ENCODE measurements around the gene C16orf74. TPM values are rescaled to one million over a fixed set of nuclear protein-coding genes. Genes with fewer than 3 reads are reported as not detected.
A peak's percentile ranks its signal among the peaks of the same experiment; 100 is the strongest.

C16orf74 gene
- total RNA-seq, 1 donor from 2014 or later, result 20.2 TPM

DNA sequence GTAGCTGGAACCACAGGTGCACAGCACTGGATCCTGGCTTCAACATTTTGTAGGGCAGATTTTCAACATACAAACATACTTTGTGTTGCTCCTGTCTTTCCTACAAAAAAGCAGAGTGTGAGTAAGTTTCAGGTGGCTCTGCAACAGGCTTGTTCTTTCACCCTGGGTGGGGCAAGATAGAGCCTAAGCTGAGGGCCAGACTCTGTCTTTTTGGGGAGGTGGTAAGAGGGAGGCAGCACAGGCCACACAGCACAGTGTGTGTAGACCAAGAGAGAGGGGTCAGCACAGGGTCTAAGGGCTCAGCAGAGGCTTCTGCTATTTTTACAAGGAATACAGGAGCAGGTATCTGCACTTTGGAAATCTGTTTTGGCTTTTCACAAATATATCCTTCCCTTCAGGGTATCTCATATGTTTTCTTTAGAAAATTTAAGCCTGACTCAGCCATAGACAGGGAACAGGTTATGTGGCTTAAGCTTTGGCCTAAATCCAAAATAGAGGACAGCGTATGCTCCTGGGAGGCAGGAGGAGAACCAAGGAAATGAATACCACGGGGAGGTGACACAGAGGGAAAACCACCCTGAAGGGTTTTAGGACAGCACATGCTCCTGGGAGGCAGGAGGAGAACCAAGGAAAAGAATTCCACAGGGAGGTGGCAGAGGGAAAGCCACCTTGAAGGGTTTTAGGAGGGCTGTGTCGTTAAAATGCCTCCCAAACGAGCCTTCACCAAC is 26.9 kb upstream of the C16orf74 start:
- DNase-seq (ENCODE audit: extremely low read depth, low read depth, low spot score), result no peak

DNA sequence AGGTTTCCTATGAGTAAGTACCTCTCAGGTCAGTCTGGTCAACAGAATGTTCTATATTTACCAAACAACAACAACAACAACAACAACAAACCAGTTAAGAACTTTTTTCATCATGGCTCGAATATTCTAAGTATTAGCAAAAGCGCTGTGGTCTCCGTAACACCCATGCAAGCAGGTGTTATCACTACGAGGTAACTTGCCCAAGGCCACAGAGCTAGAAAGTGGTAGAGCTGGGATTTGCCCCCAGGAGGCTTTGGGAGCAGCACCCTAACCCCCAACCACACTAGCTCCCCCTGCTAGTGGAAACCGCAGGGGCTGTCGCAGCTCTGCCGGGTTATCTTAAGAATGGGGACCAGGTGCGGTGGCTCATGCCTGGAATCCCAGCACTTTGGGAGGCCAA is 23.9 kb upstream of the C16orf74 start:
- no peak for DNase-seq (ENCODE audit: extremely low read depth, low read depth, low spot score)

DNA sequence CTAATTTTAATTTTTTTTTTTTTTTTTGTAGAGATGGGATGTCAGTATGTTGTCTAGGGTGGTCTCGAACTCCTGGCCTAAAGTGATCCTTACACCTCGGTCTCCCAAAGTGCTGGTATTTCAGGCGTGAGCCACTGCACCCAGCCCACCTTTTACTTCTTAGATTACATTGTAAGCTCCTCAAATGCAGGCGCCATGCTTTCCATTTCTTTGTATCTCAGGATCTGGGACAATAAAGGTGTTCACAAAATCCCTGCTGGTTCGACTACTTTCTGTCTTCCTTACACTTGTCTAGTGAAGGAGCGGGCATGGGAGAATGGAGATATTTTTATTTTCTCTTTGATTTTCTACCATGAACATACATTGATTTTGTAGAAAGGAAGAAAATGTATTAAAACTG is 23.2 kb upstream of the C16orf74 start:
- no peak for DNase-seq (ENCODE audit: extremely low read depth, low read depth, low spot score)

DNA sequence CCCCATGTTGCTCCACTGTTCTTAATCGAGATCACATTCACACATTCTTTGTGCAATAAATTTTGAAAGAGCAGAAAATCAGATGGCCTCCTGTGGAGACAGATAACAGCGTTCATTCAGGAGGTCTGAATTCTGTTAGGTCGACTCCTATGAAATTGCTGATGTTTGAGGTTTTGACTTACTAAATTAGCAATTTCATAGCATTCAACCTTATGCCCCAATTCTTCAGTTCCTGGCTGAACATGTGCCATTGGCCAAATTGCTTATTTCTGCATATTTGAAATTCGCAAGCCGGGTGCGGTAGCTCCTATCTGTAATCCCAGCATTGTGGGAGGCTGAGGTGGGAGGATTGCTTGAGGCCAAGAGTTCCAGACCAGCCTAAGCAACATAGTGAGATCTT is 22.1 kb upstream of the C16orf74 start:
- no peak for DNase-seq (ENCODE audit: extremely low read depth, low read depth, low spot score)

DNA sequence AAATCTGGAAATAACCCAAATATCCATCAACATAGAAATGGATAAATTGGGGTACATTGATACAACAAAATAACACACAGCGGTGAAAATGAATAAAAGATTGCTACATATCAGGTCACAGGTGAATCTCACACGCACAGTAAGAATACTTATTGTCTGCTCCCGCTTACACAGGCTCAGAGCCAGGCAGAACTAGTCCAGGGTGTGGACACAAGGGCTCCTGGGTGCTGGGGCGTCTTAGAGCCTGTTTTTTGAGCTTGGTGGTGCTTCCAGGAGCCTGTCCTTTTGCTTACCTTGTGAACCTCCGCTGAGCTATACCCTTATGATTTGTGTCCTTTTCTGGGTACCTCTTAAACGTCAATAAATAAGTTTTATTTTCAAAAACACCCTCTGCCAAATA is 19.8 kb upstream of the C16orf74 start:
- no peak for DNase-seq (ENCODE audit: extremely low read depth, low read depth, low spot score)

DNA sequence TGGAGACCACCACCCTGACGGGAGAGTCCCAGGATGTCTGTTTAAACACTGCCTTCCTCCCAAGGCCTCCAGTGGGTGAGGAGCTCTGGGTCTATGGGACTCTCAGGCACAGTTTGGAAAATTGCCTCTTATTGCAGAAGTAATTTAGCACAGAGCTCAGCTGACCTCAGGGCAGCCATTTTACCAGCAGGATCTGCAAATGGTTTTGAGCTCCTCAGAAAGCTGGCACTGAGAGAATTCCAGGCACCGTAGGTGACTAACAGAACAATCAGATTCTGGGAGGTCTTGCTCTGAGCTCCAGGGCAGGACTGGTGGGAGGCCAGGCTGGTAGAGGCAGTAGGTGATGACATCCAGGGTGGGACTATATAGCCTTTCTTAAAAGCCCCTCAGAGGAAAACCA is 17.3 kb upstream of the C16orf74 start:
- DNase-seq (ENCODE audit: extremely low read depth, low read depth, low spot score), result no peak

DNA sequence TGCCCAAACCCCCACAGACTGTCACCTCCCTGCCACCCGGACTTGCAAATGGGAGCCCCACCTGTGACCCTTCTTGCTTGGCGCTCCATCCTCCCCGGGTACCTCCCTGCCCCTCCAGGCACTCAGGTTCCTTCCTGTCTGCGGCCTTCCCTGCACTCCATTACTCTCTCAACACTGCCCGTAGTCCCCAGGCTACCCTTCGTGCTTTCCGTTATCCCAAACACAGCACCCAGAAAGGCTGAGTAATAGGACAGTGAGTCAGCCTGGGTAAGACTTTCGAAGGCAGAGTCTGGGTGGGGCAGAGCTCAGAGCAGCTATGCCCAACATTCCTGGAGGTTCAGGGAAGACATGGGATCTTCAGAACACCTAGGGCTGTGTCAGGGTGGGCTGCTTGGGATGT is 16.6 kb upstream of the C16orf74 start:
- DNase-seq (ENCODE audit: extremely low read depth, low read depth, low spot score), result peak; percentile 37

DNA sequence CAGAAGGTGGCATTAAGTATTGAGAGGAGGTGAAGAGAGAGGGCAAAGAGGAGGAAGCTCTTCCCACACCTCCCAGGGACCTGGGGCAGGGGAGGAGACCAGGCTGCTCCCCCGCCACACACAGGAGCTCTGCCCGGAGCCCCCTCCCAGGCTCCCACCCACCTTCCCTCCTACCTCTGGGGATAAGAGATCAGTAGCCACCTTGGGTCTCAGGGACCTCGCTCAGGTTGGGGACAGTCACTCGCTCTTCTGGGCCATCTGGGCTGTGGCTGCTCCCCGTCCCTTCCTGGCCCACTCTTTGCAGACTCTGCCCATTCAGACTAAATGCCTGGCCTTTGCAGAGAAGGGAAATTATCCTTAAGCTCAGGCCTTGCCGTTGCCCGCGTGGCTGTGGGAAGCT is 14.9 kb upstream of the C16orf74 start:
- no peak for DNase-seq (ENCODE audit: extremely low read depth, low read depth, low spot score)

DNA sequence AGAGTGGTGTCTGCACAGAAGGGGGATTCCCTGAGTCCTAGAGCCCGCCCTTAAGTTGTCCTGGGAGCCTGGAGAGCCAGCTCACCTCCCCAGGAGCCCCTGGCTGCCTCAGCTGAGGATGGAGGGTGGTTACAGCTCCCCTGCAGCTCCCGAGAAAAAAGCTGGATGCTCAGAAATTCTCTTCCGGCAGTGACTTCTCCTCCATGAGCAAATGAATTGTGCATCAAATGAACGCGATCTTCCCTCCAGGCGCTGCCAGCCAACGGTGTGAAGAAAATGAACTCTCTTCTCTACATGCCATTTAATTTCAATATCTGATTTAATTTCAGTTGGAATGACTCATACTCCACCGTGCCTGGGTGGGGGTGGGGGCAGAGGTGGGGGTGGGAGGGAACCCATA is 14.3 kb upstream of the C16orf74 start:
- no peak for DNase-seq (ENCODE audit: extremely low read depth, low read depth, low spot score)

DNA sequence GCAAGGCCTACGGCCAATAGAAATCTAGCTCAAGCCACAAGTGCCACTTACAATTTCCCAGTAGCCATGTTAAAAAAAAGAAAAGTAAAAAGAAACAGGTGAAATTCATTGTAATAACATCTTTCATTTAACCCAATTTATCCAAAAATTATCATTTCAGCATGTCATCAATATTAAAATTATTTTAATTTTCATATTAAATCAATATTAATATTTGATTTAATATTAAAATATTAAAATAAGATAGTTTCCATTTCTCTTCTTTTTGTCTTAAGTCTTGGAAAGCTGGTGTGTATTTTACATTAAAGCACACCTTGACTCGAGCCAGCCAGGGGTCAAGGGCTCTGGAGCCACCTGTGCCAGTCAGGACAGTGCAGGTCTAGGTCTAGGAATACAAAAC is 12.7 kb upstream of the C16orf74 start:
- DNase-seq (ENCODE audit: extremely low read depth, low read depth, low spot score), result no peak

DNA sequence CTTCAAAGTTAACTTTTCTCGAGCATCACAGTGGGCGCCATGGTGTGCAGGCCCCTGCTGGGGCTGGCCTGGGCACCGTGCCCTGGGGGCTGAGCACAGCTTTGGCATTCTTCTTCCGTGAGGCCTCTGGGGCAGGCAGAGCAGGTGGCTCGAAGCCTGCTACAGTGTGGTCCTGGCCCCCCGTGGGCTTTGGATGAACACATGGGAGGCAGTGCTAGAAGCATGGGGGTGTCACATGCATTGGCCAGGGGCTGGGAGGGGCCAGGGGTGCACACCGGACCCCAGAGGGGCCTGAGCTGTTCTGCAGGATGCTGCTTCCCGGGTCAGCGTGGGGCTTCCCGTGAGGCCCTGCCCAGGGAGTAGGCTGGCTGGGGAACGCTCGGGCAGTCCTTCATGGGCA is 12.1 kb upstream of the C16orf74 start:
- DNase-seq (ENCODE audit: extremely low read depth, low read depth, low spot score), result no peak

DNA sequence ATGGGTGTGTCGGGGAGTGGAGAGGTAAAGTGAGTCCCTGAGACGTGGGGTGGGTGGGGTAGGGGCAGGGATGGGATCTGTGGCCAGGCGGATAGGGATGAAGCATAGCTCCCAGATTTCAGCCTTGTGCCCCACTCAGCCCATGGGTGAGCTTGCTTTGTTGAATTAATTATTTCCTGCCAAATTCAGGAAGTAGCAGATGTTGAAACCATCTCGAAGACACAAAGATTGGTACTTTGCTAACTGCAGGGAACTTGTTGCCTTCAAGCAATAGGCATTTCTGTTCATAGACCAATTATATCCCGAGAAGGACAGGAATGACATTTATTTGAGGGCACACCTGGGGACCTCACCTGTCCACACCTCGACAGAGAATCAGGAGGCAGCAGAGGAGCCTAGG is 11.0 kb upstream of the C16orf74 start:
- DNase-seq (ENCODE audit: extremely low read depth, low read depth, low spot score), result no peak

DNA sequence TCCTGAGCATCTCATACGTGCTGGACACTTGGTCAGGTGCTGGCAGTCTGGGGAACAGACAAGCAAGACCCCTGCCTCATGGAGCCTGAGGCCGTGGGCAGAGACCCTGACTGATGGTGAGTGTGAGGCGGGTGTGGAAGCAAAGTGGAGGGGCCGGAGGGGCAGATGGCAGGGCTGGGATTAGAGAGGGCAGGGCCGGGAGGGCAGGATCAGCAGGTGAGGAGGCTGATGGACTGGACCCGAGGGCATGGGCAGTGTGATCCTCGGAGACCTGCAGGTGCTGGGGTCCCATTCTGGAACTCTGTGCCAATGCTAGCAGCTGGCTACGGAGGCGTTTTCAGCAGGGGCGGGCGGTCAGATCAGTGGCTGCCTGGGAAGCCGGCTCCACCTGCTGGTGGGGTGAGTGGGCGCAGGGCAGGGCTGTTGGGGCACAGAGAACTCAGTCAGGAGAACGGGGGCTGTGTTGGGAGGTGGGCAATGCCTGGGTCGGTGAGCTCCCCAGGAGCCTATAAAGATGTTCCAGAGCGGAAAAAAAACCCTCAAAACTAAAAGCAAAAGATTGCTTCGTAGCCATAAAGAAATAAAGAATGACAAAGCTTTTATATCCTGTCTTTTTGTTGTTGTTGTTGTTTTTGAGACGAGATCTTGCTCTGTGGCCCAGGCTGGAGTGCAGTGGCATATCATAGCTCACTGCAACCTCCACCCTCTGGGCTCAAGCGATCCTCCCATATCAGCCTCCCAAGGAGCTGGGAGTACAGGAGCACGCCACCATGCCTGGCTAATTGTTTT is 8.9 kb upstream of the C16orf74 start:
- no peak for DNase-seq (ENCODE audit: extremely low read depth, low read depth, low spot score)

DNA sequence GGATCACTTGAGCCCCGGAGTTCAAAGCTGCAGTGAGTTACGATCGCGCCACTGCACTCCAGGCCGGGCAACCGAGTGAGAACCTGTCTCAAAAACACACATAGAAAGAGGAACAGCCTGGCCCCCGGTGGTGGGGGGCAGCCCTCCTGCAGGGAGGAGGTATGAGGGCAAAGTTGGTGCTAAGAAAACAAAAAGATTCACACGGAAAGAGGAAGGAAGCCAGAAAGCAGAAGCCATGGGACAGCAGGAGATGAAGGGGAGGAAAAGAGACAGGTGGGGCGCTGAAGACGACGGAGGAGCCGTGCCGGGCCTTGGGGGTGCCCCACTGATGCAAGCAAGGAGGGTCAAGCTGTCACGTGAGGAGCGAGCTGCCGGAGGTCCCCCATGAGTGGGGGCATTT is 8.2 kb upstream of the C16orf74 start:
- no peak for DNase-seq (ENCODE audit: extremely low read depth, low read depth, low spot score)

DNA sequence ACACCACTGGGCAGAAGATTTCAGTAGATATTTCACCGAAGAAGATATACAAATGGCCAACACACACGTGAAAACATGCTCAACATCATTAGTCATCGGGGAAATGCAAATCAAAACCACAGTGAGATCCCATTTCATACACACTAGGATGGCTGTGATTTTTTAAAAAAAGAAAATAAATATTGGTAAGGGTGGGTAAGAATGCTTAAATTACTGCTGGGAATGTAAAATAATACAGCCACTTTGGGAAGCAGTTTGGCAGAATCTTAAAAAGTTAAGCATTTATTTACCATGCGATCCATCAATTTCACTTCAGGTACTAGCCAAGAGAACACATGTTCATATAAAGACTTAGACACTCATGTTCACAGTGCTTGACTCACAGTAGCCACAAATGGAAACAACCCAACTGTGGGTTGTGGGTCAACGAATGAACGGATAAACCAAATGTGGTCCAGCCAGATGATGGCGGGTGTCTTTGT is 6.5 kb upstream of the C16orf74 start:
- no peak for DNase-seq (ENCODE audit: extremely low read depth, low read depth, low spot score)

DNA sequence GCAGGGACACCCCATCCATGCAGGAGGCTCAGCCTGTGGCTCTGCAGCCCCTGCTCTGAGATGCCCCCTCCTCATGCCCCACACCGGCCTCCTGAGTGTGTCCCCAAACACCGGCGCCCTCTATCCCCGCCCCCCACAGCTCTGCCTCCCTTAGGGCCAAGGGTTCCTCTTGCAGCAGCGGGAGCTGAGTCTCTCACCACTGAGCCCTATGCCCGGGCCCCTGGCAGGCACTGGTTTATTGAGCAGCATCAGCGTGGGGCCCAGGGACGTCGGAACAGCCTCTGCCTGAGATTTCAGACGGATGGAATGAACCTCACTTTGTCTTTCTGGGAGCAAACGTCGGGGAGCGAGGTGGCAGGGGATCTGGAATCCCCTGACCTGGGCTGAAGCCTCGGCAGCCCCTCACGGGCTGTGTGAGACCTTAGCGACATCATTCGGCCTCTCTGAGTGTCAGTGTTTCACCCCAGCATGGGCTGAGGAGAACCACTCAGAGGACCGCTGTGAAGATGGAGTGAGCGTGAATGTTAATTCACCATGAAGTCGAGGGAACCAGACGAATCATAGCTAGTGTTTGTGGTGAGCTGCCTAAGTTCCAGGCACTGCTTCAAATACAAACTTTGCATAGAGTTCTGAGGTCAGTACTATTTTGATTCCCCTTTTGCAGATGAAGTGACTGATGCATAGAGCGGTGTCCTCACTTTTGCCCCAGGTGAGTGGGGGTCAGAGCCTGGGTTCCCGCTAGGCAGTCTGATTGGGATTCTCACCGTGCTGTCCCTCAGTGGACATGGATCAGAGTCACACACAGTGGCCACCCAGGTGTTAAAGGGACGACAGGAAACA is 5.3 kb upstream of the C16orf74 start:
- no peak for DNase-seq (ENCODE audit: extremely low read depth, low read depth, low spot score)

DNA sequence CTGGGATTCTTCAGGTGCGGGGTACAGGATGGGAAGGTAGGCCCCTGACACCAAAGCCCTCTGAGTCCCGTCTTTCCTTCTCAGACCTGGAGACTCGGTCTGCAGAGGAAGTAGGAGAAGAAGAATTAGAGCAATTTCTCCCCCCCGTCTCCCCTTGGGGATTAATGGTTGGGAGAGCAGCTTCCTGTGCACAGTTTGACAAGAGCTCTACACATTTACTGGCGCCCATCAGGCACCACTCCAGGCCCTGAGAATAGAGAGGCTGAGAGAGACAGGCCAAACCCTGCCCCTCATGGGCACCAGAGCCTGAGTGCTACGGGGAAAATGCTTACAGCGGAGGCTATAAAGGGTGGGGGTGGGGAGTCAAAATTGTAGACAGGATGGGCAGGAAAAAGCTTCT is 3.5 kb upstream of the C16orf74 start:
- no peak for DNase-seq (ENCODE audit: extremely low read depth, low read depth, low spot score)

DNA sequence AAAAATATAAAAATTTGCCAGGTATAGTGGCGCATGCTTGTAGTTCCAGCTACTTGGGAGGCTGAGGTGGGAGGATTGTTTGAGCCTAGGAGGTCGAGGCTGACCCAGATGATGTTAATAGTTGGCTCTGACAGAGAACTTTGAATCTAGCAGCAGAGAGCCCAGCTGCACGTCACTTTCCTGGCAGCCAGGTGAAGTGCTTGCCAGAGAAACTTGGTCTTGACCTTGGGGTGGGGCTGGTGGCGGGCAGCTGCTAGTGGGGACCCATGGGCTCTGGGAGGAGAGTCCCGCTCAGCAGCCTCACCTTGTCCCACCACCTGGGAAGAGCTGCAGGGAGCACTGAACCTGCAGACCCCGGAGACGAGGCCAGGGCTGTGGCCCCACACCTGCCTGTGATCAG is 3.1 kb upstream of the C16orf74 start:
- no peak for DNase-seq (ENCODE audit: extremely low read depth, low read depth, low spot score)

DNA sequence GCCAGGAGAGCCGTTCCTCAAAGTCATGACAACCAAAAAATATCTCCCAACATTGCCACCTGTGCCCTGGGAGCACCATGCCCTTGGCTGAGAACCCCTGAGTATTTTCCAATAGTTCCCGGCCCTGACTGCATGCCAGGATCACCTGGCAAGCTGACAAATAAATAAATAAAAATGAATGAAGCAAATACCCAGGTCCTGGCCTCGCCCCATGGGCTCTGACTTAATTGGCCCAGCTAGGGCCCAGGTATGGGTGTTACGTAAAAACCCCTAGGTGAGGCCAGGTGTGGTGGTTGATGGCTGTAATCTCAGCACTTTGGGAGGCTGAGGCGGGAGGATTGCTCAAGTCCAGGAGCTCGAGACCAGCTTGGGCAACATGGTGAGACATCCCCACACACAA is 2.7 kb upstream of the C16orf74 start:
- no peak for DNase-seq (ENCODE audit: extremely low read depth, low read depth, low spot score)

DNA sequence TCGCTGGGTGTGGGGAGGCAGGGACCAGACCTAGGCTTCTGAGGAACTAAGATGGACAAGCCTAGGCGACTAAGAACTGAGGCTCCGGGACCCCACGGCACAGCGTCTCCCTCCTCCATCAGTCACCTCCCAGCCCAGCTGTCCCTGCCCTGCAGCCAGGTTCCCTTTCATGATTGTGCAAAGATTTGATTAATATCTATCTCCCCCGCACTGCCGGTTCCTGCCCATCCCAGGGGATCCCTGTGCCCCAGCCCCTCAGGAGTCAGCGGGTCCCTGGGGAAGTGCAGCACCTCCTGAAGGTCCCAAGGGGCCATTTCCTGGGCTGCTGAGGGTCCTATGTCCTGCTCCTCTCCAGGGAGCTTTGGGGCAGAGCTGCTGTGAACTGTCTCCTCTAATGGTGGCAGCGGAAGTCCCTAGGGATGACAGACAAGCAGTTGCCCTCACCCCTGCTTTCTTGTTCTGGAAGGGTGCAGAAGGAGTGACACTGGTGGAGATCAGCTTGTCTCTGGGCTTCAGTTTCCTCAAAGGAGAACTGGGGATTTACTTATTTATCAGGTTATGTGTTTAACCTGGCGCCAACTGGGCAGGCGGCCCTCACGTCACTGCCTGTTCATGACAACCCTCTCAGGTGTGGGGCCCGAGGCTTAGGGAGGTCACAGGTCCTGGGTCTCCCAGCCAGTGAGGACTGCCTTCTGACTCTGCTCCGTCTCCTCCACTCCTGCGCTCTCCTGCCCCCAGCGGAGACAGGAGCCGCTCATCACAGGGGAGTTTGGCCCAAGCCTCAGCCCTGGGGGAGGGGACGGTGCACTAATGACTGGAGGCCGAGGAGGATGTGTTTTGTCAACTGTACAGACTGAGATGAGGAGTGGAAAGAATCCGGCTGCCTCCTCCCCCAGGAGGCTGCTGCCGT is 1.9 kb upstream of the C16orf74 start:
- no peak for DNase-seq (ENCODE audit: extremely low read depth, low read depth, low spot score)

Measured in glomerular endothelial cell (primary cell).